HepG2 (cell line): ENCODE data around the gene POLR3F. TPM values are rescaled to one million over a fixed set of nuclear protein-coding genes. Genes with fewer than 3 reads are reported as not detected.

Source experiments
- ATAD3A ChIP-seq: sonication (generic); formaldehyde crosslinking; IDR thresholded peaks from 2 replicates; pipeline ENCODE4 v1.4.0; 2020; ENCODE audit warnings: missing genetic modification reagents
- ATF1 ChIP-seq: IDR thresholded peaks from 2 replicates; pipeline ENCODE4 v1.6.1; 2016; ENCODE audit warnings: mild to moderate bottlenecking, control low read depth
- BRF2 ChIP-seq: sonication (generic); formaldehyde crosslinking; IDR thresholded peaks from 2 replicates; pipeline ENCODE4 v1.8.1; 2022; ENCODE audit warnings: mild to moderate bottlenecking, missing genetic modification reagents
- DMTF1 ChIP-seq: sonication (generic); formaldehyde crosslinking; IDR thresholded peaks from 2 replicates; pipeline ENCODE4 v1.4.0; 2020; ENCODE audit warnings: mild to moderate bottlenecking, missing genetic modification reagents
- FOSL1 ChIP-seq: sonication (generic); formaldehyde crosslinking; IDR thresholded peaks from 2 replicates; pipeline ENCODE4 v1.9.0; 2021; ENCODE audit warnings: missing genetic modification reagents, borderline replicate concordance
- FOSL2 ChIP-seq: sonication (generic); formaldehyde crosslinking; IDR thresholded peaks from 2 replicates; pipeline ENCODE4 v1.4.0; 2020; ENCODE audit warnings: missing genetic modification reagents
- GZF1 ChIP-seq: sonication (generic); formaldehyde crosslinking; IDR thresholded peaks from 2 replicates; pipeline ENCODE4 v1.5.1; 2020; ENCODE audit warnings: mild to moderate bottlenecking, missing genetic modification reagents
- HDAC6 ChIP-seq: fragments of 200-600 bp; sonication (generic); IDR thresholded peaks from 2 replicates; pipeline ENCODE4 v1.7.0; 2017; ENCODE audit warnings: mild to moderate bottlenecking, antibody characterized with exemption, low read length, low read depth
- MBD4 ChIP-seq: IDR thresholded peaks from 2 replicates; pipeline ENCODE4 v1.6.1; 2012; ENCODE audit warnings: low read length, inconsistent platforms, borderline replicate concordance
- MTF2 ChIP-seq: sonication (generic); formaldehyde crosslinking; IDR thresholded peaks from 2 replicates; pipeline ENCODE4 v1.5.0; 2020; ENCODE audit warnings: missing genetic modification reagents, borderline replicate concordance
- RBM22 ChIP-seq: fragments of 200-400 bp; formaldehyde crosslinking; optimal IDR thresholded peaks from 2 replicates; pipeline ENCODE3; 2017; ENCODE audit warnings: mild to moderate bottlenecking, low read length, moderate library complexity
- SPEN ChIP-seq: sonication (generic); formaldehyde crosslinking; IDR thresholded peaks from 2 replicates; pipeline ENCODE4 v1.5.1; 2020; ENCODE audit warnings: low read depth, mild to moderate bottlenecking, missing genetic modification reagents
- SRSF1 ChIP-seq: fragments of 200-400 bp; formaldehyde crosslinking; optimal IDR thresholded peaks from 2 replicates; pipeline ENCODE3; 2017; ENCODE audit warnings: mild to moderate bottlenecking, low read depth, low read length, moderate library complexity
- TP53 ChIP-seq: sonication (generic); formaldehyde crosslinking; conservative IDR thresholded peaks from 2 replicates; pipeline ENCODE4 v1.4.0; 2020; ENCODE audit warnings: missing genetic modification reagents
- ZBTB25 ChIP-seq: IDR thresholded peaks from 2 replicates; pipeline ENCODE4 v1.6.1; 2018; ENCODE audit warnings: missing genetic modification reagents
- ZFP36L2 ChIP-seq: sonication (generic); formaldehyde crosslinking; IDR thresholded peaks from 2 replicates; pipeline ENCODE4 v1.4.0; 2020; ENCODE audit warnings: missing genetic modification reagents
- ZFP90 ChIP-seq: sonication (generic); formaldehyde crosslinking; IDR thresholded peaks from 2 replicates; pipeline ENCODE4 v1.8.0; 2022; ENCODE audit warnings: missing genetic modification reagents, mild to moderate bottlenecking, inconsistent platforms, borderline replicate concordance
- ZNF503 ChIP-seq: sonication (generic); formaldehyde crosslinking; IDR thresholded peaks from 2 replicates; pipeline ENCODE4 v1.4.0; 2020; ENCODE audit warnings: missing genetic modification reagents
- polyA plus RNA-seq, 8 experiments: library from polyadenylated mRNA; depleted of rRNA in 3 of 8; stranded (reverse) in 7 of 8; unstranded in 1 of 8; fragments of >200 nt; fragmentation: Illumina TruSeq in 4 of 8; extraction: Trizol in 4 of 8; gene quantifications; 2 replicates each; pipeline versions ENCODE4 v1.2.1 to v1.2.3, GENCODE V29; 2011 to 2016; ENCODE audit warnings: low read depth in 4 of 8, missing spikeins in 1 of 8, mixed read lengths in 1 of 8; ENCODE audit not compliant: insufficient read depth in 1 of 8
- total RNA-seq, 5 experiments: library from RNA; depleted of rRNA; stranded (reverse); fragments of >200 nt; fragmentation: Illumina TruSeq; extraction: Trizol; gene quantifications; 2 replicates each; pipeline ENCODE4 v1.2.3, GENCODE V29; 2016; ENCODE audit warnings: low read depth in 1 of 5
- TF ChIP-seq, protein P1 (sequence below): sonication (generic); formaldehyde crosslinking; IDR thresholded peaks from 2 replicates; pipeline ENCODE4 v1.4.0; 2020; ENCODE audit warnings: mild to moderate bottlenecking, missing genetic modification reagents, borderline replicate concordance
- TF ChIP-seq, protein P2 (sequence below): sonication (generic); formaldehyde crosslinking; IDR thresholded peaks from 2 replicates; pipeline ENCODE4 v1.4.0; 2020; ENCODE audit warnings: missing genetic modification reagents

POLR3F gene
- total and polyA plus RNA-seq, 2 of the 13 experiments (the other 11 are each of a cell fraction or from before 2014, with no cell fraction given), result 11.7 to 25.5 TPM

DNA sequence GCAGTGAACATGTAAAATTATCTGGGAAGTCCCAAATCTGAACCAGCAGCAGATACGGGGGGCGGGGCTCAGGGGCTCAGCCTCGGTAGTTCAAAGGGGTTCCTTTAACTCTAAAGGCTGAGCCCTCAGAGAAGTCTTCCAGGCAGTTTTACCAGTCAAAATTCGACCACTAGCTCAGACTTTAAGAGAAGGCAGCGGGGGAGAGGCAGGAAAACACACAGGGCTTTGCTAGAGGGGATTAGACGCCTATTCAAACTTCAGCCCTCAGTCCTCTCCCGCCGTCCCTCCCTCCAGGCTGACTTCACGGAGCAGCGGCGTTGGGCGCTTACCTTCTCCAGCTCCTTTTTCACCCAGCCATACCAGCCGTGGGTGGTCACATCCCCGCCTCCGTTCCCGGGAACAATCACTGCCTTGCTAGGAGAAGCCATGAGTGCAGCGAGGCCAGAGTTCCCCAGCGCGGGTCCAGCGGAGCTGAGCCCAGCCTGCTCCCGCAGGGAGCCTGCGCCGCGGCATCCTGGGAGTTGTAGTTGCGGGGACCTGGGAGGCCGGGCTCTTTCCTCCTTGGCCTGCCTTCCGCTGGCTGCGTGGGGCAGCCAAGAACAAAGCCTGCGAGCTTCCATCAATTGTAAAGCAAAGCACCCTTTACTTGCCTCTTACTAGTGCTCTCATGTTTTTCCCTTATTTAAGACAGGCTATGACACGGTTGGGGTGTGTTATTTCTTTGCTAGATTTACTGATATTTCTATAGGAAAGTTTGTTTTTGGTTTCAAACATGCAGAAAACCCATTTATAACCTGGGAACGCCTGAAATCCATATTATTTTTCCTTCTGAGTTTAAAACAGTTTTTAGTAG is 29.8 kb downstream of the POLR3F start, which contains the start of gene RBBP9 (continued):
- TF ChIP-seq, protein P1, sequence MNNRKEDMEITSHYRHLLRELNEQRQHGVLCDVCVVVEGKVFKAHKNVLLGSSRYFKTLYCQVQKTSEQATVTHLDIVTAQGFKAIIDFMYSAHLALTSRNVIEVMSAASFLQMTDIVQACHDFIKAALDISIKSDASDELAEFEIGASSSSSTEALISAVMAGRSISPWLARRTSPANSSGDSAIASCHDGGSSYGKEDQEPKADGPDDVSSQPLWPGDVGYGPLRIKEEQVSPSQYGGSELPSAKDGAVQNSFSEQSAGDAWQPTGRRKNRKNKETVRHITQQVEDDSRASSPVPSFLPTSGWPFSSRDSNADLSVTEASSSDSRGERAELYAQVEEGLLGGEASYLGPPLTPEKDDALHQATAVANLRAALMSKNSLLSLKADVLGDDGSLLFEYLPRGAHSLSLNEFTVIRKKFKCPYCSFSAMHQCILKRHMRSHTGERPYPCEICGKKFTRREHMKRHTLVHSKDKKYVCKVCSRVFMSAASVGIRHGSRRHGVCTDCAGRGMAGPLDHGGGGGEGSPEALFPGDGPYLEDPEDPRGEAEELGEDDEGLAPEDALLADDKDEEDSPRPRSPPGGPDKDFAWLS (CRISPR knock-in tag), result no peak
- TF ChIP-seq ZBTB25 (CRISPR knock-in tag) (peak; percentile 73), ZNF503 (CRISPR knock-in tag) (peak; percentile 75), GZF1 (no peak), MTF2 (CRISPR knock-in tag) (peak; percentile 70; the same call in 1 of the 2 replicates), SRSF1 (peak; percentile 98), SPEN (CRISPR knock-in tag) (peak; percentile 90), HDAC6 (no peak), ATF1 (peak; percentile 72), ZFP36L2 (CRISPR knock-in tag) (no peak), MBD4 (no peak), FOSL1 (no peak), FOSL2 (CRISPR knock-in tag) (peak; percentile 68), TP53 (CRISPR knock-in tag) (no peak), BRF2 (no peak; the same call in 1 of the 2 replicates), DMTF1 (CRISPR knock-in tag) (no peak), ATAD3A (peak; percentile 82; the same call in 1 of the 2 replicates), ZFP90 (peak; percentile 94), RBM22 (no peak)
- TF ChIP-seq, protein P2, sequence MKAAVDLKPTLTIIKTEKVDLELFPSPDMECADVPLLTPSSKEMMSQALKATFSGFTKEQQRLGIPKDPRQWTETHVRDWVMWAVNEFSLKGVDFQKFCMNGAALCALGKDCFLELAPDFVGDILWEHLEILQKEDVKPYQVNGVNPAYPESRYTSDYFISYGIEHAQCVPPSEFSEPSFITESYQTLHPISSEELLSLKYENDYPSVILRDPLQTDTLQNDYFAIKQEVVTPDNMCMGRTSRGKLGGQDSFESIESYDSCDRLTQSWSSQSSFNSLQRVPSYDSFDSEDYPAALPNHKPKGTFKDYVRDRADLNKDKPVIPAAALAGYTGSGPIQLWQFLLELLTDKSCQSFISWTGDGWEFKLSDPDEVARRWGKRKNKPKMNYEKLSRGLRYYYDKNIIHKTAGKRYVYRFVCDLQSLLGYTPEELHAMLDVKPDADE, result no peak; the same call in 1 of the 2 replicates
